Left ventricle myocardium superior (tissue), 1 donor: ENCODE results near the gene PRKCH. TPM values are rescaled to one million over a fixed set of nuclear protein-coding genes. Genes with fewer than 3 reads are reported as not detected.
"Not testable (repeated sequence)": the region's sequence is repeated elsewhere in the genome, so short reads cannot be mapped to it uniquely, and the experiment has no call there.

ENCODE experiments used
- ATAC-seq: fragments of 200-7000 bp; cut with Tn5 transposase; one replicate; pipeline ENCODE4 v1.9.1; 2020; ENCODE audit warnings: mild to moderate bottlenecking, moderate library complexity
- DNase-seq: peaks from one replicate; pipeline ENCODE4 v3.0.0-alpha.2; 2020
- intact Hi-C: fragments of 100-400 bp; cut with micrococcal nuclease; formaldehyde crosslinking; loops from one replicate; pipeline ENCODE4 v1.11.0; 2022
- total RNA-seq: library from RNA; stranded (reverse); fragmentation: NEBNext Ultra II Directional; extraction: Animal tissue kit (Norgen Biotek cat#: 25700); gene quantifications from one replicate; pipeline ENCODE4 v1.2.1, GENCODE V29; 2021
- donor health status: DM: no; HTN: yes; CAD: no; lungs with severe emphysema.

Gene PRKCH
- total RNA-seq, 1 donor from 2014 or later, result 15.9 TPM

DNA sequence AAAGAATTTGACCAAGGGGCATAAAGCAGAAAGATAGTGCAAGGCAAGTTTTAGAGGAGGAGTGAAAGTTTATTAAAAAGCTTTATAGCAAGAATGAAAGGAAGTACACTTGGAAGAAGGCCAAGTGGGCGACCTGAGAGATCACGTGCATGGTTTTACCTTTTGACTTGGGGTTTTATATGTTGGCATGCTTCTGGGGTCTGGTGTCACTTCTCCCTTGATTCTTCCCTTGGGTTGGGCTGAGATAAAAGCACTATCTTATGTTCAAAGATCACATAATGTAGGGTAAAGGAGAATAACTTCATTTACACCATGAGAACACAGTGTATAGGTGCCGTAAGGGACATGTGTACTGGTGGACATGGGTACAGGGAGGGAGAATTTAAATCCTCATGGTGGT lies 22.6 kb upstream of the PRKCH start:
- intact Hi-C loops, result loop anchor here (5.0 kb wide), 1 partner anchor 538 kb away; no protein-coding TSS in a partner anchor
- ATAC-seq (no peak), DNase-seq (no peak)

DNA sequence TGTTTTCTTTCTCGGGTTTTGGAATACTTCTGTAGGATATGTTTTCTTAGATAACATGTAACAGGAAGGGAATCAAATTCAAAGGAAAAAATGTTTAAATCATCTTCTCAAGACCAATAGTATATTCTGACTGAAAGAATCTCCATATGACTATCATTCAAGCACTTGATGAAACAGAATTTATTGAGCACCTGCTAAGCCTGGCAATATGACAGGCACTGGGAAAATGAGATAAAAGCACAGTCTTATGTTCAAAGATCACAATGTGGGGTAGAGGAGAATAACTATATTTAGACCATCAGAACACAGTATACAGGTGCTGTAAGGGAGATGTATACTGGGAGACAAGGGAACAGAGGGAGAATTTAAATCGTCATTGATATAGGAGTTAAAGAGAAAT lies 21.2 kb upstream of the PRKCH start:
- DNase-seq, result no peak

DNA sequence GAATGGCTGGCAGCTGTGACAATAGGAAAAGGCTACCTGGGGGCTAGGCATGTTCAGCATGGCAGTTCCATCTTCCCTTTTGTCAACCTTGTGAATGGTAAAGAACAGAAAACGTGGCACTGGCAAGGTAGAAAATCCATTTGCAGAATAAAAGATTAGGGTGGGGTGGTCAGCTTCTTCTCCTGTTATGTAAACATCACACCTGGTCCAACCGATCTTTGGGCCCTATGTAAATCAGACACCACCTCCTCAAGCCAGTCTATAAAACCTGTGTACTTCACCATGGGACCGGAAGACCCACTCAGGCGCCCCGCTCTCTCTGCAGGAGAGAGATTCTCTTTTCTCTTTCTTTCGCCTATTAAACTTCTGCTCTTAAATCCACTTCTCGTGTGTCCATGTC lies 20.6 kb upstream of the PRKCH start:
- intact Hi-C loops, result loop anchor here (10.0 kb wide), 1 partner anchor 154 kb away; no protein-coding TSS in a partner anchor
- ATAC-seq (no peak), DNase-seq (no peak)

More for the DNA sequence above, 21.2 kb upstream of the PRKCH start:
- ATAC-seq, result no peak
- intact Hi-C loops, result loop anchor here (10.0 kb wide), 1 partner anchor 155 kb away; no protein-coding TSS in a partner anchor

DNA sequence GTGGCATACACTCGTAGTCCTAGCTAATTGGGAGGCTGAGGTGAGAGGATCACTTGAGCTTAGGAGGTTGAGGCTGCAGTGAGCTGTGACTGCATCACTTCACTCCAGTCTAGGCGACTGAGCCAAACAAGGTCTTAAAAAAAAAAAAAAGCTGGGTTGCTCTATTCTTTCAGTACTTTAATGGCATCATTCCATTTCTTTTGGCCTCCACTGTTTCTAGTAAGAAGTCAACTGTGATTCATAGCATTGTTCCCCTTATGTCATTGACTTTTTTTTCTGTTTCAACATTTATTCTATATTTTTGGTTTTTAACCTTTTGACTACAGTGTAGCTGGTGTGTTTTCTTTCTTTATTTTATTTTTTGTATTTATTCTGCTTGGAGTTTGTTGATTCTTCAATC lies 16.7 kb upstream of the PRKCH start:
- ATAC-seq (no peak), DNase-seq (no peak)
- intact Hi-C loops, result loop anchor here (10.0 kb wide), 1 partner anchor 150 kb away; no protein-coding TSS in a partner anchor

DNA sequence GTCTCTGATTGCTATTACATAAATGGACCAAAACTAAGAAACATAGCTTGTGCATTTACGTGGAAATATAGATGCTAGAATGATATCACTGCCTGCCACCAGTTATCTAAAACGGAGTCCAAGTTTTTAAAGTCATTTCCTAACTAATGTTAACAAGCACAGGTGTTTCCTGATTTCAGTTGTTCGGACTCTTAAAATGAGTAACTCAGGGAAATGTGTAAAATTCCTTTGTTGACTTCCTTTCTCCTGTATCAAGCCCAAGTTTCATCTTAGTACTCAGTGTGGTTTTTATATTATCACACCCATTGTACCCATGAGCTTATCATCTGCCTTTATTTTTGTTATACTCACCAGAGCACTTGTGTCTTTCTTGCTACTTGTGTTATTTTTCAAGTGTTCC lies 13.2 kb upstream of the PRKCH start:
- intact Hi-C loops, result loop anchor here (10.0 kb wide), 1 partner anchor 147 kb away; no protein-coding TSS in a partner anchor
- ATAC-seq, result peak; percentile 61
- no peak for DNase-seq

DNA sequence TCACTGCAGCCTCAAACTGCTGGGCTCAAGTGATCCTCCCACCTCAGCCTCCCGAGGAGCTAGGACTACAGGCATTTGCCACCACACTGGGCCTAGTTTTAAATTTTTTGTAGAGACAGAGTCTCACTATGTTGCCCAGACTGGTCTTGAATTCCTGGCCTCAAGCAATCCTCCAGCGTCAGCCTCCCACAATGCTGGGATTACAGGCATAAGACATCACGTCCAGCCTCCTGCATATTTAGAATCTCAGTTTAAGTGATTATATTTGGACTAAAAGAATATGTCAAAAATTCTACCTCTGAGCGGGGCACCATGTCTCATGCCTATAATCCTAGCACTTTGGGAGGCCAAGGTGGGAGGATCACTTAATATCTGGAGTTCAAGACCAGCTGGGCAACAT lies 12.7 kb upstream of the PRKCH start:
- not testable (repeated sequence) for ATAC-seq, DNase-seq
- intact Hi-C loops, result loop anchor here (10.0 kb wide), 1 partner anchor 146 kb away; no protein-coding TSS in a partner anchor

DNA sequence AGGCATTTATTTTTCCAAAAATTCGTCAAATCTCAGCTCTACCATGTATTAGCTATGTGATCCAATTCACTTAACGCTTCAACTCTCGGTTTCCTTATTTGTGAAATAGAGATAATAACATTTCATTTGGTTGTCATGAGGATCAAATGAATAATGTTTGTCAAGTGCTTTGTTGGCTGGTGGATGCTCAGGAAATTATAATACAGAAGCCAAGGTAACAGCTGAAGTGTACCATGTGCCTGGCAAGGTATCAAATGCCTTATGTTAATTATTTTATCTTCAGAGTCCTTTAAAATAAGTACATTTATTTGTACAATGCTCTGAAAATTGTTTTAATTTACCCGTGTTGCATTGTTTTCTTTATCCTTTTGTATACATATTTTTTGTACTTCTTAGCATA lies 6.1 kb upstream of the PRKCH start:
- DNase-seq, result no peak
- intact Hi-C loops, result no loop called here
- no peak for ATAC-seq

DNA sequence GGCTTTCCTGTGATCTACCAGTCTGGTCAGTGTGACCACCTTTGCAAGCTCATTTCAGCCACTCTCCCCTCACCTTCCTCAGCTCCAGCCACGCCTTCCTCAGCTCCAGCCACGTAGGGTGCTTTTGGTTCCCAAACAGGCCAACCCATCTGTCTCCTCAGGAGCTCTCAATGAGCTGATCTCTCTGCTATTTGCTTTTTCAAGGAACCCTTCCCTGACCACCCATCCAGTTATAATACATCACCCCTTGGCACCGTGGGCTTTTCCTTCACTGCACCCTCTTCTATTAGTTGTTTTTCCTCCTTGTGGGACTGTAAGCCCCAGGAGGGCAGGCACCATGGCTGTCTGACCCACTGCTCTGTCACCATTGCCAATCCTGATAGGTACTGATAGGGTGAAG lies 2.3 kb upstream of the PRKCH start:
- DNase-seq (no peak), ATAC-seq (no peak)
- intact Hi-C loops, result no loop called here

DNA sequence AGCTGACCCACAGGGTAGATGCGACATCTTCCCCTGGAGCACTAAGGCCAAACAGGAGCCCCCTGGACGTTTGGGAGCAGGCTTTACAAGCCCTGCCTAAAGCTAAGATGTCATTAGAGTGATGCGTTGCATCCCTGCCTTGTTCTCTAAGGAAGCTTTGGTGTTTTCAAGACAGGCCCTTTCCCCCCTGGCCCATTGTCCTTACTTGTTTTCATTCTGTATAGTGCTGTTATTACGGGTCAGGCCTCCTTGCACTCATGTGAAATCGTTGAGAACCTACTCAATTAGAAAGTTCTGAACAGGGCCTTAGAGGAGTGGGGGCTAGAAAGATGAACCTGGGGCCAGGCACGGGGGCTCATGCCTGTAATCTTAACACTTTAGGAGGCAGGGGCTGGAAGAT lies 1.7 kb upstream of the PRKCH start:
- intact Hi-C loops, result no loop called here
- ATAC-seq (no peak), DNase-seq (no peak)

DNA sequence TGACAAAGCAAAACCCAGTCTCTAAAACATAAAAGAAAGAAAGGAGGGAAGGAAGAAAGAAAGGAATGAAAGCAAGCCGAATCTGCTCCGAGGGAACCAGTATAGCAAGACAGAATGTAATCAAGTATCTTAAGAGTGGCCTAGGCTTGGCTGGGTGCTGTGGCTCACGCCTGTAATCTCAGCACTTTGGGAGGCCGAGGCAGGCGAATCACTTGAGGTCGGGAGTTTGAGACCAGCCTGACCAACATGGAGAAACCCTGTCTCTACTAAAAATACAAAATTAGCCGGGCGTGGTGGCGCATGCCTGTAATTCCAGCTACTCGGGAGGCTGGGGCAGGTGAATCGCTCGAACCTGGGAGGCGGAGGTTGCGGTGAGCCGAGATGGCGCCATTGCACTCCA lies 1.2 kb upstream of the PRKCH start:
- intact Hi-C loops, DNase-seq, ATAC-seq: not testable (repeated sequence)

DNA sequence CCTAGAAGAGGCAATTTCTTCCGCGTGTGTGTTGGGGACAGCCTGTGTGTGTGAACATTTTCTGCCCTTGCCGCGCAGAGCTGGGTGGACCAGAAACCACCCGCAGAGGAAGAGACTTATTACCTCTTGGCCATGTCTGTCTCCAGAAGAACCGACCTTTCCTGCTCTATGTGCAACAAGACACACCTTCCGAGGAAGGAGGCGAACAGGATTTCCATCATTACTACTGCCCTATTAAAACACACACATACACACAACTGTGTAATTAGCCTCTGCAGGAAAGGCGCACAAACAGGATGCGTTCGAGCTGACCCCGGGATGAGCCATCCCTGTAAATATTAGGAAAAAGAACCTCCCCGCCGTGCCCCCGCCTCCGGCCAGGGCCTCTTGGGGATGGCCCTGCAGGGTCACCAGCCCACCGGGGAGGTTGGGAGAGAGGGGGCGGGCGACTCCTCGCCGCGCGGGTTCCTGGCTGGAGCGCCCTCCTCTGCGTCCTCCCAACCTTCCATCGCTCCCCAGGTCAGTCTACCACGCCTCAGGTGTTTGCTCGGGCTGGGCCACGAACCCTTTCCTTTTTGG lies 484 bp upstream of the PRKCH start:
- peak; percentile 38 for DNase-seq
- ATAC-seq, result peak; percentile 39

DNA sequence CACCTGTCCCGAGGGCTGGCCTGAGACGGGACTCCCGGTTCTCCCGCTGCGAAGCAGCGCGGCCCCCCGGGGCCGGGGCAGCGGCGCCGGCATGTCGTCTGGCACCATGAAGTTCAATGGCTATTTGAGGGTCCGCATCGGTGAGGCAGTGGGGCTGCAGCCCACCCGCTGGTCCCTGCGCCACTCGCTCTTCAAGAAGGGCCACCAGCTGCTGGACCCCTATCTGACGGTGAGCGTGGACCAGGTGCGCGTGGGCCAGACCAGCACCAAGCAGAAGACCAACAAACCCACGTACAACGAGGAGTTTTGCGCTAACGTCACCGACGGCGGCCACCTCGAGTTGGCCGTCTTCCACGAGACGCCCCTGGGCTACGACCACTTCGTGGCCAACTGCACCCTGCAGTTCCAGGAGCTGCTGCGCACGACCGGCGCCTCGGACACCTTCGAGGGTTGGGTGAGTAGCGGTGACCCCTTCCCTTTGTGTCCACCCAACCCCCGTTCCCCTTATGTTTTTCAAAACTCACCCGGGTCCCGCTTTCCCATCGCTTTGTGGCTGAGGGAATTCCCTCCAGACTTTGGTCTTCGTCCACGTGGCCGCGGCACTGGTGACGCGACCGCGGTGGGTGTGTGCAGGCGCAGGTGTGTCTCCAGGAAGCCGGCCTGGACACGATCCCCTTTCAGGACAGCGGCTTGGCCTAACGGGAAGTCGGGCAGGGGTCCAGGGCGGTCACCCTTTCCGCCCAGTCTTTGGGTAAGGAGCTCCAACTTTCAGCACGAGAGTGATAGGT lies 826 bp downstream of the PRKCH start:
- DNase-seq, result peak; percentile 57
- ATAC-seq, result peak; percentile 36
- intact Hi-C loops, result no loop called here

More for the DNA sequence above, 484 bp upstream of the PRKCH start:
- intact Hi-C loops, result no loop called here

DNA sequence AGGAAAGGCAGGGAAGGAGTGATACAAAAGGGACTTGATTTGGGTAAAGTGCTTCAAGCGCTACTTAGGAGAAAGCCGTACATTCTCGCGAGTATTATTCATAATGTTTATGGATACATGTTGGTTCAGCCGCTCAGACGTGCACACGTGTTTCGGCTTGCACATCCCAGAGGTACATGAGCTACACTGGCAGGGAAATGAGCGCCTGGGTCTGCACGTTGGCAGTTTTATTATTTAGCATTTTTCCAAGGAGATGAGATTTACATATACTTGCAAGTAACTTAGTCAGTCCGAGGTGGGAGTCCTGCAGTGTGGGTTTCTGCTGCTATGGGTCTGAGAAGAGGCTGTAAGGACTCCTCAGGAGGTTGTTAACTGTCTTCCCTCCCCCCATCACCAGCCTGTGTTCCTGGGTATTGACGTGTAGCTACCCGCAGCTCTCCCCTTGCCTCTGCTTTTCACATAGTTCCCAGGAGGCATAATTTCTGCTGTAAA lies 1.5 kb downstream of the PRKCH start:
- no peak for DNase-seq
- no peak for ATAC-seq
- intact Hi-C loops, result no loop called here

DNA sequence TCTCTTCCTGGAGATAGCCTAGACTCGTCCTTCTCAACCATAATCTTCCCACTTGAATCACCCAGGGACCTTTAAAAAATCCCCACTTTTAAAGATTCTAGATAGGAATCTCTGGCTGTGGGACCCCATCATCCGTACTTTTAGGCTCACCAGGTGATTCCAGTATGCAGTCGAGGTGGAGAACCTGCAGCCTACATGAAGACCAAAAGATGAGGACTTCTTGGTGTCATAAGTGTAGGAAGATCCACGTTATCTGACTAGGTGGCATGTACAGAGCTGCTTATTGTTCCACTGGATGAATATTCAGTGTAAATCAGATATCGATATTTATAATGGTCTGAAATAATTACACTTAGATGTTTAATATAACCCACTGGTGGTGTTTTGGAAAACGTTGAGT lies 2.6 kb downstream of the PRKCH start:
- intact Hi-C loops, result no loop called here
- no peak for ATAC-seq

DNA sequence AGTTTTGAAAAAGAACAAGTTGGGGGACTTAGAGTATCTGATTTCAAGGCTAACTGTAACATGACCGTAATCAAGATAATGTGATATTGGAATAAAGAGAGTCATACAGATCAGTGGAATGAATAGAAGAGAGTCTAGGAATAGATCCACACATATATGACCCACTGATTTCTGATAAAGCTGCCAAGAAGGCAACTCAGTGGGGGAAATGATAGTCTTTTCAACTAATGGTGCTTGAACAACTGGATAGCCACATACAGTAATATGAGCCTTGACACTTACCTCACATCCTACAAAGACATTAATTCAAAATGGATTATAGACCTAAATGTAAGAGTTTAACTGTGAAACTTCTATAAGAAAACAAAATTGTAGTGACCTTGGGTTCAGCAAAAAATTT lies 3.8 kb downstream of the PRKCH start:
- no peak for ATAC-seq
- intact Hi-C loops, result no loop called here
- no peak for DNase-seq

More for the DNA sequence above, 2.6 kb downstream of the PRKCH start:
- no peak for DNase-seq

DNA sequence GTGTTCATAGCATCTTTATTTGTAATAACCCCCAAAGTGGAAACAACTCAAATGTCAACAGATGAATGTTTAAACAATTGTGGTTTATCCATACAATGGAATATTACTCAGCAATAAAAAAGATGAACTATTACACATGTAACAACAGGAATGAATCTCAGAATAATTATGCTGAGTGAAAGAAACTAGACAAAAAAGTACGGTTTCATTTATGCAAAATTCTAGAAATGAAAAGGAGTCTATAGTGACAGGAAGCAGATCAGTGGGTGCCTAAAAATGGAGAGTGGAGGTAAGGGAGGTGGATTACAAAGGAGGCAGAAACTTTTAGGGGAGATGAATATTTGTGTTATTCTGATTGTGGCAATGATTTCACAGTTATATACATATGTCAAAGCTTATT lies 4.8 kb downstream of the PRKCH start:
- DNase-seq, result no peak
- intact Hi-C loops, result no loop called here

DNA sequence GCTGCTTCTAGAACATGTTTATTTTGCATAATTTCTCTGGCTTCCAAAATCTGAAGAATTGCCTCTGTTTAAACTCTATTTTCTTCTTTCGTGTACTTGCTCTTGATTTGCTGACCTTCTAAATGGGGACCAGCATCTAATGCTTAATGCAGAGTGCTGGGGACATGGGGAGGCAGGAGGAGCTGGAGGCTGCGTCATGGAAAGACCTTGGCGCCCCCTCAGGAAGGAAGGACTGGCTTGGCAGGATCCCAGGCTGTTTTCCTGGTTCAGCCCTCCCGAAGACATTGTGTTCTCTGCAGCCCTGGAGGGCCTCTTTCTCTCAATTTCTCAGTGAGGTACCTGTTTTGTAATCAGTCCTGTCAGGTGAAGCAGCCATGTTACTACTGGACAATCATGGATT lies 5.5 kb downstream of the PRKCH start:
- peak; percentile 80 for ATAC-seq
- intact Hi-C loops, result no loop called here

More for the DNA sequence above, 4.8 kb downstream of the PRKCH start:
- no peak for ATAC-seq

DNA sequence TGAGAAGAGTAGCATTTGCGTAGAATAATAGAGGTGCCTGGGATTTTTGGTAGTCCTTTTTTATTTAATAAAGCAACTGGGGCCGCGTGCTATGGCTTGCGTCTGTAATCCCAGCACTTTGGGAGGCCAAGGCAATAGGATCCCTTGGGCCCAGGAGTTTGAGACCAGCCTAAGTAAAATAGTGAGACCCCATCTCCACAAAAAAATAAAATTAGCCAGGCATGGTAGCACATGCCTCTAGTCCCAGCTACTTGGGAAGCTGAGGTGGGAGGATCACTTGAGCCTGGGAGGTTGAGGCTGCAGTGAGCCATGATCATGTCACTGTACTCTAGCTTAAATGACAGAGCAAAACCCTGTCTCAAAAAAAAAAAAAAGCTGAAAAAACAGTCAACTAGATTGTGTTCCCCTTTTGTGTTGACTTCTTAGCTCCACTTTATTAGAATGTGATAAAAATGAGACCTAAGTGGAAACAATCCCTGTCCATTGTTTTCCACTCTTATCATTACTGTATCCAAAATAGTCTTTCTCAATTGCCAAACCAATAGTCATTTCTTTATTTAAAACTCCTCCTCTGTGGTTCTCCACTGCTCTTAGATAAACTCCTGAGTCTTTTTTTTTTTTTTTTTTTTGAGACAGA lies 7.4 kb downstream of the PRKCH start:
- no peak for DNase-seq
- intact Hi-C loops, result no loop called here
- no peak for ATAC-seq

More for the DNA sequence above, 5.5 kb downstream of the PRKCH start:
- peak; percentile 76 for DNase-seq

DNA sequence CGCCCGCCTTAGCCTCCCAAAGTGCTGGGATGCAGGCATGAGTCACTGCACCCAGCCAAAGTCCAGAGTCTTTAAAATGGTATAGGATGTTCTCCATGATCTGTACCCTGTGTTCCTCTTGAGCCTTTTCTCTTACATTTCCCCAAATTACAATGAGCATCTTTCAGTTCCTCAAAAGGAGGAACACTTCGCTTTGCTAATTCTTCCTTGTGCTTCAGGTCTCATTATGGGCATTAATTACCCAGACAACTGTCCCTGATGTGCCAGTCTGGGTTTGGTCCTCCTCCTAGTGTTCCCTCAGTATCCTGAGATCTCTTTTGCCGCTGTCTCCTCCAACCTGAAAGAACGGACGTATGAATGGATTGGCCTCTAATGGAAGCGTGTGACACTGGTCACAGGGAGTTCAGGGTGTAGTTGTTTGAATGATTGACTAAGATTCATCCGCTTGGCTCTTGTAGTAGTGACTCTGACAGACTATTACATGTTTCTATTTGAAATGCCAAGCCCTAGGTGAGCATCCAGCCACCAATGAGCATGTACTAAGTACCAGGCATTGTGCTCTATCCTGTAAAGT lies 8.2 kb downstream of the PRKCH start:
- intact Hi-C loops, result no loop called here
- no peak for DNase-seq
- peak; percentile 33 for ATAC-seq
